ENCODE measurements around the gene ITPRID1.

The ITPRID1 gene

GRCh38 chr7:31646942-31647341 lies 133.1 kb downstream of the ITPRID1 start:
- no peak for DNase-seq

- DNase-seq, result no peak
Measured at GRCh38 chr7:31647511-31647910, 133.6 kb downstream of the ITPRID1 start.

GRCh38 chr7:31648288-31648687 lies 134.4 kb downstream of the ITPRID1 start:
- no peak for DNase-seq

- no peak for DNase-seq
Measured at GRCh38 chr7:31648880-31649279, 135.0 kb downstream of the ITPRID1 start.

GRCh38 chr7:31651234-31652062 lies 137.6 kb downstream of the ITPRID1 start:
- DNase-seq, result no peak

GRCh38 chr7:31652063-31652326 lies 138.1 kb downstream of the ITPRID1 start:
- DNase-seq, result no peak

- DNase-seq, result no peak
Measured at GRCh38 chr7:31663072-31663471, 149.2 kb downstream of the ITPRID1 start.

GRCh38 chr7:31664890-31665289 lies 151.0 kb downstream of the ITPRID1 start:
- DNase-seq, result no peak

GRCh38 chr7:31665546-31665945 lies 151.7 kb downstream of the ITPRID1 start:
- DNase-seq, result no peak

- no peak for DNase-seq
Measured at GRCh38 chr7:31669461-31669860, 155.6 kb downstream of the ITPRID1 start.

GRCh38 chr7:31679574-31680305 lies 165.8 kb downstream of the ITPRID1 start:
- DNase-seq, result no peak

- no peak for DNase-seq
Measured at GRCh38 chr7:31683445-31684225, 169.7 kb downstream of the ITPRID1 start.

- DNase-seq, result no peak
Measured at GRCh38 chr7:31687024-31687748, 173.3 kb downstream of the ITPRID1 start, which contains the start of gene PPP1R17. PPP1R17 (plus strand) TSS chr7:31687215; CDS start chr7:31692442, 5,227 bp downstream.

- DNase-seq, result no peak
Measured at GRCh38 chr7:31688372-31688771, 174.5 kb downstream of the ITPRID1 start.

GRCh38 chr7:31688996-31689395 lies 175.1 kb downstream of the ITPRID1 start:
- DNase-seq, result no peak

- no peak for DNase-seq
Measured at GRCh38 chr7:31690935-31691334, 177.0 kb downstream of the ITPRID1 start.

- no peak for DNase-seq
Measured at GRCh38 chr7:31692451-31692850, 178.6 kb downstream of the ITPRID1 start.

GRCh38 chr7:31692871-31693270 lies 179.0 kb downstream of the ITPRID1 start:
- no peak for DNase-seq

- DNase-seq, result no peak
Measured at GRCh38 chr7:31695859-31696614, 182.1 kb downstream of the ITPRID1 start.

GRCh38 chr7:31699050-31699449 lies 185.2 kb downstream of the ITPRID1 start:
- no peak for DNase-seq

GRCh38 chr7:31702354-31702753 lies 188.5 kb downstream of the ITPRID1 start:
- DNase-seq, result no peak

GRCh38 chr7:31705377-31705776 lies 191.5 kb downstream of the ITPRID1 start:
- DNase-seq, result no peak

Measured in stimulated activated CD4-positive, alpha-beta T cell treated with anti-CD3 and anti-CD28 coated beads, Interleukin-2, amount 100 ng/mL, for 48 hours (primary cell).